K562 (cell line): ENCODE results near the gene TRIM45. TPM values are rescaled to one million over a fixed set of nuclear protein-coding genes. Genes with fewer than 3 reads are reported as not detected.
A peak's percentile ranks its signal among the peaks of the same experiment; 100 is the strongest.

ENCODE experiments used
- BMI1 ChIP-seq: fragments of 150-350 bp; IDR thresholded peaks from 2 replicates; pipeline ENCODE4 v1.6.1; 2014; ENCODE audit warnings: low read length
- PML ChIP-seq: IDR thresholded peaks from 2 replicates; pipeline ENCODE4 v1.6.1; 2012; ENCODE audit warnings: low read length, inconsistent platforms
- SREBF2 ChIP-seq: sonication (generic); formaldehyde crosslinking; IDR thresholded peaks from 2 replicates; pipeline ENCODE4 v1.4.0; 2020; ENCODE audit warnings: mild to moderate bottlenecking, missing genetic modification reagents
- TBP ChIP-seq: optimal IDR thresholded peaks from 2 replicates; pipeline ENCODE3; 2011; ENCODE audit warnings: low read depth, low read length, improper control_type of control experiment
- TEAD2 ChIP-seq: fragments of 450-650 bp; IDR thresholded peaks from 2 replicates; pipeline ENCODE4 v1.6.1; 2016; ENCODE audit warnings: missing genetic modification characterization, control low read depth, missing compliant biosample characterization
- YY1 ChIP-seq, 3 experiments: IDR thresholded peaks; 2 replicates each; pipeline ENCODE4 v1.6.1; 2011; ENCODE audit warnings: low read length in 2 of 3, mild to moderate bottlenecking in 2 of 3, moderate library complexity in 2 of 3, borderline replicate concordance in 1 of 3, control low read depth in 1 of 3, low read depth in 1 of 3; ENCODE audit not compliant: insufficient read depth in 3 of 3, insufficient replicate concordance in 2 of 3, control insufficient read depth in 1 of 3, insufficient read length in 1 of 3; ENCODE audit errors: extremely low read depth in 1 of 3
- ZNF445 ChIP-seq: fragments of 250-450 bp; sonication (Bioruptor Pico); IDR thresholded peaks from 2 replicates; pipeline ENCODE4 v1.4.0; 2020; ENCODE audit warnings: low read depth, mild to moderate bottlenecking, moderate library complexity
- ZNF655 ChIP-seq: fragments of 250-450 bp; sonication (Bioruptor Pico); IDR thresholded peaks from 2 replicates; pipeline ENCODE4 v1.5.0; 2021
- ZNF830 ChIP-seq: fragments of 250-450 bp; sonication (Bioruptor Pico); IDR thresholded peaks from 2 replicates; pipeline ENCODE4 v1.5.0; 2021; ENCODE audit warnings: mild to moderate bottlenecking
- polyA plus RNA-seq, 8 experiments: library from polyadenylated mRNA; depleted of rRNA in 4 of 8; stranded (reverse) in 5 of 8; unstranded in 3 of 8; fragments of >200 nt; fragmentation: Nextera tagmentation in 2 of 8; fragmentation: Illumina TruSeq in 1 of 8; extraction: Ambion mirVana in 2 of 8; extraction: Trizol in 1 of 8; gene quantifications; 2 replicates each; pipeline versions ENCODE4 v1.2.1 to v1.2.3, GENCODE V29; 2011 to 2014; ENCODE audit warnings: inconsistent platforms in 1 of 8, missing spikeins in 1 of 8
- total RNA-seq, 7 experiments: library from RNA; depleted of rRNA in 6 of 7; stranded (reverse); fragments of >200 nt in 6 of 7; fragmentation: Illumina TruSeq in 2 of 7; extraction: Trizol in 2 of 7; gene quantifications; 2 replicates each; pipeline versions ENCODE4 v1.2.1 to v1.2.3, GENCODE V29; 2011 to 2021; ENCODE audit warnings: low replicate concordance in 1 of 7
- TF ChIP-seq, protein P1 (sequence below), 3 experiments: fragments of 200-800 bp in 1 of 3; fragments of 250-450 bp in 1 of 3; fragments of 450-650 bp in 1 of 3; sonication (Bioruptor Pico) in 1 of 3; sonication (Bioruptor generic) in 1 of 3; formaldehyde crosslinking in 1 of 3; IDR thresholded peaks; 2 replicates each; pipeline versions ENCODE4 v1.6.1 to v1.8.0; 2016 to 2022; ENCODE audit warnings: mild to moderate bottlenecking in 2 of 3, missing genetic modification characterization in 2 of 3, missing compliant biosample characterization in 1 of 3, moderate library complexity in 1 of 3
- TF ChIP-seq, protein P2 (sequence below): fragments of 250-450 bp; sonication (Bioruptor Pico); IDR thresholded peaks from 2 replicates; pipeline ENCODE4 v1.4.0; 2020; ENCODE audit warnings: mild to moderate bottlenecking, moderate library complexity
- TF ChIP-seq, protein P3 (sequence below): fragments of 450-650 bp; IDR thresholded peaks from 2 replicates; pipeline ENCODE4 v1.6.1; 2018; ENCODE audit warnings: mild to moderate bottlenecking, low read depth; ENCODE audit not compliant: partially characterized antibody

The TRIM45 gene
- total and polyA plus RNA-seq, 9 of the 15 experiments (the other 6 are each of a cell fraction or from before 2014, with no cell fraction given): 1.9 to 6.2 (median 3.6) TPM

DNA sequence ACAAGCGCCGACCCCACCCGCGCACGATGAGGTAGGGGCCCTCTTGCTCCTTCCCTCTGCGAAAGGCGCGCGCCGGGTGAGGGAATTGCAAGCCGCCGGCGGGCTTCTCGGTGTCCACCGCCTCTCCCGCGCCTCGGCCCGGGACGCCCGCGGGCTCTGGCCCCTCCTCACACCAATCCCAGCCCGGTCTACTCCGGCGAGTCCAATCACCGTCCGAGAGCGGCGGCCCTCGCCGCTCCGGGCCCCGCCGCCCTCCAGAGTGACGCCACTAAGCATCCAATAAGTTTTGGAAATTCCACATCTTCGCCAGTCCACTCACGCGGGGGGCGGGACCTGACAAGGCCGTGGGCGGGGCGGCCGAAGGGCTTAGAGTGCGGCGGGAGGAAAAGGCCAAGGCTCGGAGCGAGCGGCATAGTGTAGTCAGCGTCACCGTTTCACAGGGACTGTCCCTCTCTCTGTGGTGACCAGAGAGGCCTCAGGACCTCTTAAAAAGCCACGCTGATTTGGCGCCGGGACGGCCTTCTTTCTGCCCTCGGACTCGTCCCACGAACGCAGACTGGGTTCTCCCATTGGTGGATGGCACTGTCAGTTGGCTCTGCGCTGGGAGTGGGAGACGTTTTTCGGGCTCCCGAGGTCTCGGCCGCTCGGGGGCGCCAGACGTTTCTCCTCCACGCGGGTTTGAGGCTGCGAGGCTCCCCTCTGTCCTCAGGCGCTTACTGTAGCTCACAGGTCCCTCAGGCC lies at the start of gene TRIM45 (continued):
- peak in 1 of 3 experiments; percentile 26 for TF ChIP-seq YY1 (IDR thresholded peaks at IDR 0.05; ENCODE audit: borderline replicate concordance in 1 of 3, control insufficient read depth in 1 of 3, extremely low read depth in 1 of 3, insufficient read depth in 3 of 3, insufficient read length in 1 of 3, insufficient replicate concordance in 2 of 3, low read depth in 1 of 3, low read length in 2 of 3)
- TF ChIP-seq SREBF2: no peak
- TF ChIP-seq, protein P1, sequence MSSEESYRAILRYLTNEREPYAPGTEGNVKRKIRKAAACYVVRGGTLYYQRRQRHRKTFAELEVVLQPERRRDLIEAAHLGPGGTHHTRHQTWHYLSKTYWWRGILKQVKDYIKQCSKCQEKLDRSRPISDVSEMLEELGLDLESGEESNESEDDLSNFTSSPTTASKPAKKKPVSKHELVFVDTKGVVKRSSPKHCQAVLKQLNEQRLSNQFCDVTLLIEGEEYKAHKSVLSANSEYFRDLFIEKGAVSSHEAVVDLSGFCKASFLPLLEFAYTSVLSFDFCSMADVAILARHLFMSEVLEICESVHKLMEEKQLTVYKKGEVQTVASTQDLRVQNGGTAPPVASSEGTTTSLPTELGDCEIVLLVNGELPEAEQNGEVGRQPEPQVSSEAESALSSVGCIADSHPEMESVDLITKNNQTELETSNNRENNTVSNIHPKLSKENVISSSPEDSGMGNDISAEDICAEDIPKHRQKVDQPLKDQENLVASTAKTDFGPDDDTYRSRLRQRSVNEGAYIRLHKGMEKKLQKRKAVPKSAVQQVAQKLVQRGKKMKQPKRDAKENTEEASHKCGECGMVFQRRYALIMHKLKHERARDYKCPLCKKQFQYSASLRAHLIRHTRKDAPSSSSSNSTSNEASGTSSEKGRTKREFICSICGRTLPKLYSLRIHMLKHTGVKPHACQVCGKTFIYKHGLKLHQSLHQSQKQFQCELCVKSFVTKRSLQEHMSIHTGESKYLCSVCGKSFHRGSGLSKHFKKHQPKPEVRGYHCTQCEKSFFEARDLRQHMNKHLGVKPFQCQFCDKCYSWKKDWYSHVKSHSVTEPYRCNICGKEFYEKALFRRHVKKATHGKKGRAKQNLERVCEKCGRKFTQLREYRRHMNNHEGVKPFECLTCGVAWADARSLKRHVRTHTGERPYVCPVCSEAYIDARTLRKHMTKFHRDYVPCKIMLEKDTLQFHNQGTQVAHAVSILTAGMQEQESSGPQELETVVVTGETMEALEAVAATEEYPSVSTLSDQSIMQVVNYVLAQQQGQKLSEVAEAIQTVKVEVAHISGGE (CRISPR knock-in tag; IDR thresholded peaks at IDR 0.05): no peak
- TF ChIP-seq TBP: peak; percentile 57
- TF ChIP-seq, protein P2, sequence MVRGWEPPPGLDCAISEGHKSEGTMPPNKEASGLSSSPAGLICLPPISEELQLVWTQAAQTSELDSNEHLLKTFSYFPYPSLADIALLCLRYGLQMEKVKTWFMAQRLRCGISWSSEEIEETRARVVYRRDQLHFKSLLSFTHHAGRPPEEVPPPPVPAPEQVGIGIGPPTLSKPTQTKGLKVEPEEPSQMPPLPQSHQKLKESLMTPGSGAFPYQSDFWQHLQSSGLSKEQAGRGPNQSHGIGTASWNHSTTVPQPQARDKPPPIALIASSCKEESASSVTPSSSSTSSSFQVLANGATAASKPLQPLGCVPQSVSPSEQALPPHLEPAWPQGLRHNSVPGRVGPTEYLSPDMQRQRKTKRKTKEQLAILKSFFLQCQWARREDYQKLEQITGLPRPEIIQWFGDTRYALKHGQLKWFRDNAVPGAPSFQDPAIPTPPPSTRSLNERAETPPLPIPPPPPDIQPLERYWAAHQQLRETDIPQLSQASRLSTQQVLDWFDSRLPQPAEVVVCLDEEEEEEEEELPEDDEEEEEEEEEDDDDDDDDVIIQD (CRISPR knock-in tag): no peak
- TF ChIP-seq, protein P3, sequence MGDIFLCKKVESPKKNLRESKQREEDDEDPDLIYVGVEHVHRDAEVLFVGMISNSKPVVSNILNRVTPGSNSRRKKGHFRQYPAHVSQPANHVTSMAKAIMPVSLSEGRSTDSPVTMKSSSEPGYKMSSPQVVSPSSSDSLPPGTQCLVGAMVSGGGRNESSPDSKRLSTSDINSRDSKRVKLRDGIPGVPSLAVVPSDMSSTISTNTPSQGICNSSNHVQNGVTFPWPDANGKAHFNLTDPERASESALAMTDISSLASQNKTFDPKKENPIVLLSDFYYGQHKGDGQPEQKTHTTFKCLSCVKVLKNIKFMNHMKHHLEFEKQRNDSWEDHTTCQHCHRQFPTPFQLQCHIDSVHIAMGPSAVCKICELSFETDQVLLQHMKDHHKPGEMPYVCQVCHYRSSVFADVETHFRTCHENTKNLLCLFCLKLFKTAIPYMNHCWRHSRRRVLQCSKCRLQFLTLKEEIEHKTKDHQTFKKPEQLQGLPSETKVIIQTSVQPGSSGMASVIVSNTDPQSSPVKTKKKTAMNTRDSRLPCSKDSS: no peak
- no peak for TF ChIP-seq ZNF445
- TF ChIP-seq PML: peak; percentile 39; the same call in 1 of the 2 replicates
- no peak for TF ChIP-seq ZNF655 (CRISPR knock-in tag)
- TF ChIP-seq ZNF830 (CRISPR knock-in tag): no peak
- no peak for TF ChIP-seq TEAD2
- TF ChIP-seq BMI1: no peak
